ENCODE results near the gene CASTOR1. TPM values are rescaled to one million over a fixed set of nuclear protein-coding genes. Genes with fewer than 3 reads are reported as not detected.

Gene CASTOR1
- total and polyA plus RNA-seq, 11 donors: 3.8 to 16.6 (median 7.1) TPM

DNA sequence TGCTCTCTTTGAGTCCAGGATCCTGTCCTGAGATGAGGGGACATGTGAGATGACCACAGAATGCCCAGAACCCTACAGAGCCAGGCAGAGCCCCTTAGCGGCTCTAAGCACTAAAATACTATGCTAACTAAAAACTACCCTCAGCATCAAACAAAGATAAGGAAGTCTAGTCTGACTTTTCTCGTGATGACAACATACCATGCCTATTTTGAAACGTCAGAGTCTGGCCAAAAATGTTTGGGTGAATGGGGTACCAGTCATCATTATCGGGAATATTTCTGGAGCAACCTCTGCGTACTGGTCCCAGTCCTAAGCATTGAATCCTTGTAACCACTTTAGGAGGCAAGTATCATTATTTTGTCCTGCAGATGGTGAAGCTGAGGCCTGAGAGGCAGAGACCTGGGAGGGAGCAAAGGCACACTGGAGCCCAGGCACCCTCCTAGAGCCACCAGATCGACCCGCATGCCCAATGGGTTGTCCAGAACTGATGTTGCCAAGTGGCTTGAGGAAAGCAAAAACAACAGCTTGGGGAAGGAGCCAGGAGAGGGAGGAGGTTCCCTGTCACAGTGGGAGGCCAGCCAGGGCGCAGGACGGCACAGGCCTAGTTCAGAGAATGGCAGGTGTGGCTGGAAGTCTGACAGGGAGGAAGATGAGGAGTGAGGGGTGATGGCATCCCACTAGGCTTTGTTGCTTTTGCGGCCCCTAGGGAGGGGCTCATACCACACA, 15.4 kb downstream of the CASTOR1 start:
- no peak for TF ChIP-seq POLR2A (IDR thresholded peaks at IDR 0.05)
- TF ChIP-seq, protein P1, sequence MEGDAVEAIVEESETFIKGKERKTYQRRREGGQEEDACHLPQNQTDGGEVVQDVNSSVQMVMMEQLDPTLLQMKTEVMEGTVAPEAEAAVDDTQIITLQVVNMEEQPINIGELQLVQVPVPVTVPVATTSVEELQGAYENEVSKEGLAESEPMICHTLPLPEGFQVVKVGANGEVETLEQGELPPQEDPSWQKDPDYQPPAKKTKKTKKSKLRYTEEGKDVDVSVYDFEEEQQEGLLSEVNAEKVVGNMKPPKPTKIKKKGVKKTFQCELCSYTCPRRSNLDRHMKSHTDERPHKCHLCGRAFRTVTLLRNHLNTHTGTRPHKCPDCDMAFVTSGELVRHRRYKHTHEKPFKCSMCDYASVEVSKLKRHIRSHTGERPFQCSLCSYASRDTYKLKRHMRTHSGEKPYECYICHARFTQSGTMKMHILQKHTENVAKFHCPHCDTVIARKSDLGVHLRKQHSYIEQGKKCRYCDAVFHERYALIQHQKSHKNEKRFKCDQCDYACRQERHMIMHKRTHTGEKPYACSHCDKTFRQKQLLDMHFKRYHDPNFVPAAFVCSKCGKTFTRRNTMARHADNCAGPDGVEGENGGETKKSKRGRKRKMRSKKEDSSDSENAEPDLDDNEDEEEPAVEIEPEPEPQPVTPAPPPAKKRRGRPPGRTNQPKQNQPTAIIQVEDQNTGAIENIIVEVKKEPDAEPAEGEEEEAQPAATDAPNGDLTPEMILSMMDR (IDR thresholded peaks at IDR 0.05): no peak
- WGBS, 4 donors: 54 to 67% (median 60%) methylated on average over 10 of the region's 10 CpGs
- DNase-seq (no peak), ATAC-seq (no peak)
- Histone ChIP-seq H3K4me1 (peaks cover 0 to 81% (median 7%) of the 10 kb centered on the region in 12 donors), H3K36me3 (no peaks in the 10 kb centered on the region), H3K27me3 (no peaks in the 10 kb centered on the region), H3K4me3 (no peak overlapping the region), H3K9me3 (no peaks in the 10 kb centered on the region), H3K27ac (no peak overlapping the region)
- intact Hi-C loops (cut with DNase I): no loop called here

DNA sequence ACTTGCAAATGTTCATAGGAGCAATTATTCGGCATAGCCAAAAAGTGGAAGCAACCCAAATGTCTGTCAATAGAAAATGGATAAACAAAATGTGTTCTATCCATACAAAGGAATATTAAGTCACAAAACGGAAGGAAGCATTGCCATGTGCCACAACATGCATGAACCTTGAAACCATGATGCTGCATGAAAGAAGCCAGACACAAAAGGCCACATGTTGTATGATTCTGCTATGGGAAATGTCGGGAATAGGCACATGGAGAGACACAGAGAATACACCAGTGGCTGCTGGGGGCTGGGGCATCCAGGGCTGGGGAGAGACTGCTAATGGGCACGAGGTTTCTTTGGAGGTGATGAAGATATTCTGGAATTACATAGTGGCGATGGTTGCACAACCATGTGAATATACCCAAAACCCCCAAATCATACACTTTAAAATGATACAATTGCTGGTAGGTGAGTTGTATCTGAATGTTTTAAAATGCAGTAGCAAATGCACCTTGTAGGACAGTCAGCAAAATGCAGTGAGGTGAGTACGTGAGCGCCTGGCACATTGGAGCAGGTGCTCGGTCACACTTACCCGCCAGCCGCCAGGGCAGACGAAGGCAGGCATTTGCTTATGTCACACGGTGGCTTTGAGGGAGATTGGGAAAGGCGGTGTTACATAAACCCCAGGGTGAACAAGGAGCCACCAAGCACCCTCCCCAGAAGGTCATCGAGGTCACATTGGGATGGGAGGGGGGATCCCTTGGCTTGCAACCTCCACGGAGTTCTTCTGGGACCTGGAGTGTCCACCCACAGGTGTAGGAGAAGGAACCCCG, 16.3 kb downstream of the CASTOR1 start:
- intact Hi-C loops (cut with DNase I): no loop called here
- Histone ChIP-seq H3K4me1 (peaks cover 0 to 79% (median 4%) of the 10 kb centered on the region in 12 donors), H3K27ac (no peak overlapping the region), H3K36me3 (no peaks in the 10 kb centered on the region), H3K4me3 (no peak overlapping the region), H3K27me3 (no peaks in the 10 kb centered on the region), H3K9me3 (no peaks in the 10 kb centered on the region)
- no peak for TF ChIP-seq POLR2A (IDR thresholded peaks at IDR 0.05)
- TF ChIP-seq, protein P1 (IDR thresholded peaks at IDR 0.05): no peak
- DNase-seq (no peak), ATAC-seq (no peak)
- WGBS, 4 donors: 81 to 86% (median 82%) methylated on average over 14 to 16 of the region's 16 CpGs

DNA sequence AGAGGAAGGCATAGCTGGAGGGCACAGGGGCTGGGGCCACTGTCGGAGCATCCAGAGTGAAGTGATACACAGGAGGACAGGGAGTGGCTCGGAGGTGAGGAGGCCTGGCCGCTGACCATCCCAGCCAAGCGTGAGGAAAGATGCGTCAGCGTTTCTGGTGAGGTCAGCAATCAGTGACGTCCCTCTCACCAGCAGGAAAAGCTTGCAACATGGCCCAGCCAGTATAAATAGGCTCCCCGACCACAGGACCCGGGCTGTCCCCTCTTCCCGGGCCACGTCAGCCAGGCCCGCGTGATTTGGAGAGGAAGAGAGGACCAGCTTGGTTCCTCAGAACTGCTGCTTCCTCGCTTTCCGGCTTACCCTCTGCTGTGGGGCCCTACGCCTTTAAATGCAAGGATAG, 18.5 kb downstream of the CASTOR1 start:
- H3K36me3 ChIP-seq: no peaks in the 10 kb centered on the region
- intact Hi-C loops (cut with DNase I): no loop called here
- WGBS, 4 donors: 64 to 70% (median 66%) methylated on average over 13 to 16 of the region's 16 CpGs
- peaks cover 0 to 65% (median 0%) of the 10 kb centered on the region in 12 donors for H3K4me1 ChIP-seq
- H3K4me3 ChIP-seq: no peak overlapping the region
- no peaks in the 10 kb centered on the region for H3K27me3 ChIP-seq
- peak overlapping the region in 4 of 12 donors; percentile 38 to 78 (median 51) for H3K27ac ChIP-seq
- no peak for TF ChIP-seq POLR2A (IDR thresholded peaks at IDR 0.05)
- TF ChIP-seq, protein P1 (IDR thresholded peaks at IDR 0.05): no peak
- H3K9me3 ChIP-seq: no peaks in the 10 kb centered on the region
- peak; percentile 74 to 89 (median 78) for DNase-seq
- ATAC-seq: peak; percentile 46 to 79 (median 64)

DNA sequence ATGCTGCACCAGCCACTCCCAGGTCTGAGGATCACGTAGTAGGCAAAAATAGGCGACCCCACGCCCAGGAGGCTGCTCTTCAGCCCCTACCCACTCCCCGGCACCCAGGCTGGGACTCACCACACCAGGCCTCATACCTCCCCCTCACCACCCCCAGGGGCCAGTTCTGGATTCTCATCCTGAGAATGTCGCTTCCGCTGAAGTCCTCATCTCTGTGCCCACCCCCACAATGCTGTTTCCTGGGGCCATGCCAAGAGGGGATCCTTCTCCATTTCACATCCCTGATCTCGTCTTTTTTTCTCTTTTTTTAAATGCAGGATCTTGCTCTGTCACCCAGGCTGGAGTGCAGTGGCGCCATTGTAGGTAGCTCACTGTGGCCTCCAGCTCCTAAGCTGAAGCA, 21.0 kb downstream of the CASTOR1 start:
- Histone ChIP-seq H3K4me1 (peaks cover 0 to 63% (median 0%) of the 10 kb centered on the region in 12 donors), H3K27me3 (peaks cover 0 to 1% (median 0%) of the 10 kb centered on the region in 9 donors), H3K4me3 (no peak overlapping the region), H3K36me3 (no peaks in the 10 kb centered on the region), H3K27ac (peak overlapping the region in 2 of 12 donors; percentile 69 to 96), H3K9me3 (no peaks in the 10 kb centered on the region)
- ATAC-seq (no peak), DNase-seq (no peak)
- intact Hi-C loops (cut with DNase I): loop anchor here in 2 of 10 donors (10.0 kb wide), 1 partner anchor 216 kb away; no protein-coding TSS in a partner anchor
- WGBS, 4 donors: 82 to 93% (median 87%) methylated on average over 8 of the region's 8 CpGs
- TF ChIP-seq, protein P1 (IDR thresholded peaks at IDR 0.05): no peak
- TF ChIP-seq POLR2A (IDR thresholded peaks at IDR 0.05): no peak

Measured in heart left ventricle (tissue), 16 donors.